BE2C (cell line): Measurements from ENCODE around the gene MYO18B.

Source experiments
- DNase-seq: peaks from one replicate; pipeline ENCODE4 v3.0.0-alpha.2; 2020
- H3K27me3 ChIP-seq: fragments of 250-450 bp; sonication (Bioruptor Pico); 2 replicates; pipeline ENCODE4 v1.5.1; 2020; ENCODE audit warnings: mild to moderate bottlenecking
- H3K36me3 ChIP-seq: fragments of 250-450 bp; sonication (Bioruptor Pico); 2 replicates; pipeline ENCODE4 v1.5.1; 2020; ENCODE audit warnings: mild to moderate bottlenecking
- H3K4me1 ChIP-seq: fragments of 250-450 bp; sonication (Bioruptor Pico); 2 replicates; pipeline ENCODE4 v1.5.1; 2020
- H3K4me3 ChIP-seq: 2 replicates; pipeline ENCODE4 v1.5.1; 2011; ENCODE audit warnings: low read depth, low read length
- H3K9me3 ChIP-seq: fragments of 250-450 bp; sonication (Bioruptor Pico); 2 replicates; pipeline ENCODE4 v1.5.1; 2020
- TF ChIP-seq, protein P1 (sequence below): IDR thresholded peaks from 2 replicates; pipeline ENCODE4 v1.5.1; 2012; ENCODE audit warnings: mild to moderate bottlenecking, low read depth, low read length

MYO18B gene

DNA sequence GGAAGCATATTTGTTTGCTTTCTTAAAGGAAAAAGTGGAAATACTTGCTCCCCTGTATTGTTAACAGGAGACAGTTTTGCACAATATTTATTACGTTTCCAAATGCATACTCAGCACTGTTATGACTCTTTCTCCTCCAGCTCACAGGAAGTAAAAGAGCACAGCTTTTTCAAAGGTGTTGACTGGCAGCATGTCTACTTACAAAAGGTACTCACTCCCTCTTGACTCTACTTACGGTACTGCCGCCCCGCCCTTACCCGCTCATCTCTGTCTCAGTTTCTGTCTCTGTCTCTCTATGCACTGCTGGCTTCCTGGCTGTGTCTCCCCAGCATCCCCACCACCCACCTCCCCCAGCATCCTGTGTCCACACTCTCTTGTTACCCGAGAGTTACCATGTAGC lies 32.2 kb upstream of the MYO18B start:
- no peak for DNase-seq
- TF ChIP-seq, protein P1, sequence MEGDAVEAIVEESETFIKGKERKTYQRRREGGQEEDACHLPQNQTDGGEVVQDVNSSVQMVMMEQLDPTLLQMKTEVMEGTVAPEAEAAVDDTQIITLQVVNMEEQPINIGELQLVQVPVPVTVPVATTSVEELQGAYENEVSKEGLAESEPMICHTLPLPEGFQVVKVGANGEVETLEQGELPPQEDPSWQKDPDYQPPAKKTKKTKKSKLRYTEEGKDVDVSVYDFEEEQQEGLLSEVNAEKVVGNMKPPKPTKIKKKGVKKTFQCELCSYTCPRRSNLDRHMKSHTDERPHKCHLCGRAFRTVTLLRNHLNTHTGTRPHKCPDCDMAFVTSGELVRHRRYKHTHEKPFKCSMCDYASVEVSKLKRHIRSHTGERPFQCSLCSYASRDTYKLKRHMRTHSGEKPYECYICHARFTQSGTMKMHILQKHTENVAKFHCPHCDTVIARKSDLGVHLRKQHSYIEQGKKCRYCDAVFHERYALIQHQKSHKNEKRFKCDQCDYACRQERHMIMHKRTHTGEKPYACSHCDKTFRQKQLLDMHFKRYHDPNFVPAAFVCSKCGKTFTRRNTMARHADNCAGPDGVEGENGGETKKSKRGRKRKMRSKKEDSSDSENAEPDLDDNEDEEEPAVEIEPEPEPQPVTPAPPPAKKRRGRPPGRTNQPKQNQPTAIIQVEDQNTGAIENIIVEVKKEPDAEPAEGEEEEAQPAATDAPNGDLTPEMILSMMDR: no peak
- Histone ChIP-seq H3K36me3 (peaks cover 95% of the 10 kb centered on the region), H3K9me3 (no peaks in the 10 kb centered on the region), H3K27me3 (no peaks in the 10 kb centered on the region), H3K4me1 (peaks cover 2% of the 10 kb centered on the region; the same call in 1 of the 2 replicates), H3K4me3 (no peak overlapping the region)

DNA sequence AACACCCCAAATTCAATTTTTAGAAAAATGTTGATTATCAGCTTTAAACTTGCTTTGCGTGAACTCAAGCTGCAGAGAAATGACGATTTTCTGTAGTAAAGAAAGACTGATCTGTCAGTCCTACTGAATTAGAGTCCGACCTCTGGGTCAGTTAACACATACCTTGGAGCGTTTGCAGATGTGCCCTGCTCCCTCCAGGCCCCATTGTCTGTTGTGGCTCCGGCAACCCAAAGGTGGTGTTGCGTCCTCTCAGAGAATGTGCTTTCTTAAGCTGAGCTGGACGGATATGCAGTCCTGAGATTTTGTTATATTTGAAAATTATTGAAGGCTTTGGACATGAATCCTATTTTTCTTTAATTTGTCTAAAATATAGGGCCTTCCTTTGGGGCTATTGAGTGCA lies 31.5 kb upstream of the MYO18B start:
- TF ChIP-seq, protein P1: no peak
- peaks cover 2% of the 10 kb centered on the region; the same call in 1 of the 2 replicates for H3K4me1 ChIP-seq
- no peak overlapping the region for H3K4me3 ChIP-seq
- H3K36me3 ChIP-seq: peaks cover 95% of the 10 kb centered on the region
- no peaks in the 10 kb centered on the region for H3K9me3 ChIP-seq
- no peak for DNase-seq
- H3K27me3 ChIP-seq: no peaks in the 10 kb centered on the region

DNA sequence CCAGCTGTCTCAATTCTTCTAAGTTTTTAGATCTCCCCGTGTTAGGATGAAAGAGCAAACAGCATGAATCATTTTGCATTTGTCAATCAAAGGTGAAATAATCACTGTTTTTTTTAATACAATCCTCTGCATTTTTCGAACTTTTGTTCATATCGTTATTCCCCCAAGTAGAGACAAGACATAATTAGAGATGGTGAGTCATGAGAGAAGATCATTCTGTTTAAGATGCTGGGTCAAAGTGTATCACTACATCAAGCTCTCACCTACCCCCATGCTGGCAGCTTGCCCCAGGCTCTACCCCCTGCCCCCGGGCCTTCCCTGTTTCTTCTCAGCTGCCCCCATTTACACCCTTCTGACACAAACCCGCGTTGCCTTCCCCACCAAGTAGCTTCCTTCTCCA lies 30.5 kb upstream of the MYO18B start:
- no peak for DNase-seq
- H3K4me3 ChIP-seq: no peak overlapping the region
- no peaks in the 10 kb centered on the region for H3K9me3 ChIP-seq
- H3K4me1 ChIP-seq: peaks cover 2% of the 10 kb centered on the region; the same call in 1 of the 2 replicates
- TF ChIP-seq, protein P1: no peak
- peaks cover 95% of the 10 kb centered on the region for H3K36me3 ChIP-seq
- no peaks in the 10 kb centered on the region for H3K27me3 ChIP-seq

DNA sequence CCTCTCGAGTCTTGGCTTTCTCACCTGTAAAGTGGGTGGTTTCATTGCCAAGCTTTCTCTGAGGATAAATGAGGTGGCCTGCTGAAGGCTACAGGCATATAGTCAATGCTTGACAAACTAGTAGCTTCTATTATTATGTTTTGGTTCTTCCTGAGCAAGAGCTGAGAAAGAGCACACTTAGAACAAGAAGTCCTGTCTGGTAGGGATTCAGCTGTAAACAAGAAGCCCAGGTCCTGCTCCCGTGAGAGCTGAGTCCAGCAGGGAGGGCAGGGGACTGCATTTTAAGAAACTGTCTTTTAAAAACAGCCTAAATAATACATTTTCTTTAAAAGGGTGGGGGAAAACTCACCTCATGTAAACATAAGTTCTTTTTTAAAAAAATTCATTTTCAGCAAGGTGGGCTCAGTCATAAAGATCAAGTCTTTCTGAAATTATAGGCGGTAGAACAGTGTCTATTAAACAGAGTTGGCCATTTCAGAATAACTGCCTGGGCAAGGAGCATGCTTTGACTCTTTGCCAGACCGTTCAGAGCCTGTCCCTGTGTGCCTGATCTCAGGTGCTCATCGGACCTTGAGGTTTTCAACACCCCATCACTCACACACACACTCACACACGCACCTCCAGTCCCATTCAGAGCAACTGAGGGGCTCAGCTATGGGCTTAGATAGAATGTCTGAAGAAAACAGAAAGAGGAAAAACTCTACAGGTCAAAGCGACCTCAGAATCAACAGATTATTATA lies 29.2 kb upstream of the MYO18B start:
- DNase-seq: no peak
- Histone ChIP-seq H3K4me3 (no peak overlapping the region), H3K9me3 (no peaks in the 10 kb centered on the region), H3K36me3 (peaks cover 98% of the 10 kb centered on the region), H3K27me3 (no peaks in the 10 kb centered on the region), H3K4me1 (peaks cover 2% of the 10 kb centered on the region; the same call in 1 of the 2 replicates)
- TF ChIP-seq, protein P1: no peak

DNA sequence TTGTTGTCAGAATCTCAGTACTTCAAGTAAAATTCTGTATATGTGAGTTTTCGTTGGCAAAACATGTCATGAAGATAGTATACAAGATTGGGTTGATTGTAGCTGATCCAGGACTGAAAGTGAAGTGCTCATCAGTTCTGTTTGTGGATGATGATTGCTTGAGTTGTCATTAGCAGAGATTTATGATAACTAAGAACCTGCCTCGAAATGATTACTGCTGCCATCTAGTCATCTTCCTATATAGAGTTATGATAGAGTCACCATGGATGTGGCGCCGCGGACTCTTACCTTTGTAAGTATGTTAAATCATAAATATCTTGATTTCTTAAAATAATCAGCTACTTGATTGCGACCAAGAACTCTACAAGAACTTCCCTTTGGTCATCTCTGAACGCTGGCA lies 27.9 kb upstream of the MYO18B start:
- no peak for DNase-seq
- peaks cover 100% of the 10 kb centered on the region for H3K36me3 ChIP-seq

DNA sequence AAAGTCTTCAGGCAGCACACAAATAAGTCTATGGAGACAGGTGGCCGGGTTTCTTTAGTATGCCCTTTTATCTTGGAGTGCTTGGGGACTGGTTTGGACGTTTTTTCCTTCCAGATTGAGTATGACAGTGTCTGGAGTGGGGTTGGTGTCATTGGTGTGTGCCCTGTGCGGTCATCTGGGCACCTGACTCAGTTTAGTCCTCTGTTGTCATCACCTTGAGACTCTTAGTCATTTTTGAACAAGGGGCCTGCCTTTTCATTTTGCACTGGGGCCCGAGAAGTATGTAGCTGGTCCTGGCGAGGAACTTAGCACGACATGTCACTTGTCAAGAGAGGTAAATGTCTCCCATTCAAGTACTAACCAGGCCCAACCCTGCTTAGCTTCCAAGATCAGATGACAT lies 27.2 kb upstream of the MYO18B start:
- peaks cover 100% of the 10 kb centered on the region for H3K36me3 ChIP-seq
- DNase-seq: no peak
- H3K4me3 ChIP-seq: no peak overlapping the region
- H3K27me3 ChIP-seq: no peaks in the 10 kb centered on the region
- TF ChIP-seq, protein P1: no peak
- no peaks in the 10 kb centered on the region for H3K9me3 ChIP-seq
- H3K4me1 ChIP-seq: no peaks in the 10 kb centered on the region; the same call in 1 of the 2 replicates

More for the DNA sequence above, 27.9 kb upstream of the MYO18B start:
- Histone ChIP-seq H3K4me3 (no peak overlapping the region), H3K9me3 (no peaks in the 10 kb centered on the region), H3K27me3 (no peaks in the 10 kb centered on the region), H3K4me1 (no peaks in the 10 kb centered on the region; the same call in 1 of the 2 replicates)
- TF ChIP-seq, protein P1: no peak
